HepG2 (cell line): ENCODE results near the gene PFKFB4. TPM values are rescaled to one million over a fixed set of nuclear protein-coding genes. Genes with fewer than 3 reads are reported as not detected.

Experiments used
- ATAC-seq: fragments of 200-7000 bp; cut with Tn5 transposase; 3 replicates; pipeline ENCODE4 v1.9.1; 2020; ENCODE audit warnings: mild to moderate bottlenecking, moderate library complexity
- BruUV-seq: library from RNA; stranded (reverse); fragments of 400-500 nt; replicated peaks from 2 replicates; lab custom pipeline; 2021; lab: Mats Ljungman, UMichigan
- CTCF ChIA-PET: fragments of 300-600 bp; formaldehyde crosslinking; extraction: SDS; loops from one replicate; lab custom pipeline; 2021; ENCODE audit warnings: low total read pairs, inconsistent platforms, low intra/inter-chr PET ratio; lab: Yijun Ruan, JAX
- POLR2A ChIA-PET: fragments of 350-600 bp; sonication (Branson Sonifier 250); formaldehyde crosslinking; loops from one replicate; lab custom pipeline; 2020; ENCODE audit warnings: antibody characterized with exemption, inconsistent platforms; lab: Yijun Ruan, JAX
- DNase-seq: peaks from one replicate; pipeline ENCODE4 v3.0.0-alpha.2; 2015; ENCODE audit warnings: low spot score
- FAIRE-seq: peaks from 3 replicates; lab custom pipeline; 2011; peaks lifted over from hg19 to GRCh38; lab: Jason Lieb, UNC
- H2AFZ ChIP-seq: one replicate; pipeline ENCODE4 v1.6.1; 2011; ENCODE audit warnings: low read length, inconsistent platforms
- H3K27ac ChIP-seq: fragments of 300-600 bp; 3 replicates; pipeline ENCODE4 v1.8.0; 2011; ENCODE audit warnings: mixed run types, mild to moderate bottlenecking, mixed read lengths, low read length, inconsistent platforms; ENCODE audit not compliant: insufficient read depth; ENCODE audit errors: extremely low read length
- H3K27me3 ChIP-seq, 2 experiments: fragments of 200-600 bp in 1 of 2; 2 replicates in 1 of 2; 3 replicates in 1 of 2; pipeline versions ENCODE4 v1.6.0 to v1.8.0; 2011; ENCODE audit warnings: low read length in 2 of 2, mild to moderate bottlenecking in 2 of 2, moderate library complexity in 2 of 2, inconsistent platforms in 1 of 2; ENCODE audit not compliant: insufficient read depth in 2 of 2, control insufficient read depth in 1 of 2
- H3K36me3 ChIP-seq, 2 experiments: fragments of 200-600 bp in 1 of 2; replicated peaks in 1 of 2; 2 replicates in 1 of 2; 3 replicates in 1 of 2; pipeline versions ENCODE4 v1.5.1 to v1.8.0; 2011; ENCODE audit warnings: low read length in 2 of 2, inconsistent platforms in 1 of 2; ENCODE audit not compliant: insufficient read depth in 2 of 2, control insufficient read depth in 1 of 2
- H3K4me1 ChIP-seq: 2 replicates; pipeline ENCODE4 v1.5.1; 2012; ENCODE audit warnings: low read length, inconsistent platforms; ENCODE audit not compliant: insufficient read depth
- H3K4me2 ChIP-seq: 2 replicates; pipeline ENCODE4 v1.6.0; 2011; ENCODE audit warnings: low read depth, low read length, inconsistent platforms
- H3K4me3 ChIP-seq, 3 experiments: fragments of 200-600 bp in 1 of 3; sonication (generic), shearing (Covaris generic) in 1 of 3; replicated peaks in 1 of 3; 2 replicates each; pipeline ENCODE4 v1.5.1; 2011 to 2016; ENCODE audit warnings: low read length in 3 of 3, inconsistent platforms in 2 of 3, low read depth in 2 of 3, mild to moderate bottlenecking in 2 of 3, control low read depth in 1 of 3, mixed read lengths in 1 of 3; ENCODE audit not compliant: insufficient read depth in 1 of 3
- H3K79me2 ChIP-seq: one replicate; pipeline ENCODE4 v1.6.1; 2011; ENCODE audit warnings: low read length, inconsistent platforms; ENCODE audit not compliant: insufficient read depth
- H3K9ac ChIP-seq: 2 replicates; pipeline ENCODE4 v1.6.0; 2011; ENCODE audit warnings: mild to moderate bottlenecking, low read depth, low read length, inconsistent platforms; ENCODE audit not compliant: insufficient read depth
- H3K9me3 ChIP-seq: 2 replicates; pipeline ENCODE4 v1.5.1; 2012; ENCODE audit warnings: mild to moderate bottlenecking, low read length
- H4K20me1 ChIP-seq: 2 replicates; pipeline ENCODE4 v1.6.0; 2011; ENCODE audit warnings: inconsistent platforms, mild to moderate bottlenecking, low read length, moderate library complexity; ENCODE audit not compliant: insufficient read depth
- FOSL2 ChIP-seq: sonication (generic); formaldehyde crosslinking; IDR thresholded peaks from 2 replicates; pipeline ENCODE4 v1.4.0; 2020; ENCODE audit warnings: missing genetic modification reagents
- MAFK ChIP-seq, 2 experiments: IDR thresholded peaks in 1 of 2; conservative IDR thresholded peaks in 1 of 2; 2 replicates each; pipeline ENCODE4 v1.6.1; 2011; ENCODE audit warnings: improper control_type of control experiment in 2 of 2, low read length in 2 of 2
- SAFB2 ChIP-seq: sonication (generic); formaldehyde crosslinking; IDR thresholded peaks from 2 replicates; pipeline ENCODE4 v1.5.1; 2020; ENCODE audit warnings: missing genetic modification reagents, low read depth, mild to moderate bottlenecking, borderline replicate concordance
- ZNF788 ChIP-seq: sonication (generic); formaldehyde crosslinking; IDR thresholded peaks from 2 replicates; pipeline ENCODE4 v1.5.0; 2020; ENCODE audit warnings: mild to moderate bottlenecking, missing genetic modification reagents, borderline replicate concordance
- WGBS: methylation state at CpG from one replicate; pipeline ENCODE4 v1.1.6; 2017; ENCODE audit warnings: low lambda C conversion rate; 5-methylcytosine and 5-hydroxymethylcytosine counted together
- in situ Hi-C: cut with HindIII; loops from 2 replicates; pipeline ENCODE4 v1.10.0; 2017; ENCODE audit warnings: low pct_unique_long_range_greater_than_20kb; ENCODE audit not compliant: extremely low pct_ligation_motif_present
- intact Hi-C: fragments of 100-400 bp; cut with micrococcal nuclease; formaldehyde crosslinking; loops from one replicate; pipeline ENCODE4 v1.10.0; 2022; ENCODE audit not compliant: unreplicated experiment
- polyA plus RNA-seq, 8 experiments: library from polyadenylated mRNA; depleted of rRNA in 3 of 8; stranded (reverse) in 7 of 8; unstranded in 1 of 8; fragments of >200 nt; fragmentation: Illumina TruSeq in 4 of 8; extraction: Trizol in 4 of 8; gene quantifications; 2 replicates each; pipeline versions ENCODE4 v1.2.1 to v1.2.3, GENCODE V29; 2011 to 2016; ENCODE audit warnings: low read depth in 4 of 8, missing spikeins in 1 of 8, mixed read lengths in 1 of 8; ENCODE audit not compliant: insufficient read depth in 1 of 8
- total RNA-seq, 5 experiments: library from RNA; depleted of rRNA; stranded (reverse); fragments of >200 nt; fragmentation: Illumina TruSeq; extraction: Trizol; gene quantifications; 2 replicates each; pipeline ENCODE4 v1.2.3, GENCODE V29; 2016; ENCODE audit warnings: low read depth in 1 of 5
- TF ChIP-seq, protein P1 (sequence below): sonication (generic); formaldehyde crosslinking; IDR thresholded peaks from 2 replicates; pipeline ENCODE4 v1.5.1; 2020; ENCODE audit warnings: mild to moderate bottlenecking, missing genetic modification reagents, moderate library complexity
- TF ChIP-seq, protein P2 (sequence below): fragments of 450-650 bp; IDR thresholded peaks from 2 replicates; pipeline ENCODE4 v1.6.1; 2016

The PFKFB4 gene
- total and polyA plus RNA-seq, 2 of the 13 experiments (the other 11 are each of a cell fraction or from before 2014, with no cell fraction given): 7.1 to 103 TPM

DNA sequence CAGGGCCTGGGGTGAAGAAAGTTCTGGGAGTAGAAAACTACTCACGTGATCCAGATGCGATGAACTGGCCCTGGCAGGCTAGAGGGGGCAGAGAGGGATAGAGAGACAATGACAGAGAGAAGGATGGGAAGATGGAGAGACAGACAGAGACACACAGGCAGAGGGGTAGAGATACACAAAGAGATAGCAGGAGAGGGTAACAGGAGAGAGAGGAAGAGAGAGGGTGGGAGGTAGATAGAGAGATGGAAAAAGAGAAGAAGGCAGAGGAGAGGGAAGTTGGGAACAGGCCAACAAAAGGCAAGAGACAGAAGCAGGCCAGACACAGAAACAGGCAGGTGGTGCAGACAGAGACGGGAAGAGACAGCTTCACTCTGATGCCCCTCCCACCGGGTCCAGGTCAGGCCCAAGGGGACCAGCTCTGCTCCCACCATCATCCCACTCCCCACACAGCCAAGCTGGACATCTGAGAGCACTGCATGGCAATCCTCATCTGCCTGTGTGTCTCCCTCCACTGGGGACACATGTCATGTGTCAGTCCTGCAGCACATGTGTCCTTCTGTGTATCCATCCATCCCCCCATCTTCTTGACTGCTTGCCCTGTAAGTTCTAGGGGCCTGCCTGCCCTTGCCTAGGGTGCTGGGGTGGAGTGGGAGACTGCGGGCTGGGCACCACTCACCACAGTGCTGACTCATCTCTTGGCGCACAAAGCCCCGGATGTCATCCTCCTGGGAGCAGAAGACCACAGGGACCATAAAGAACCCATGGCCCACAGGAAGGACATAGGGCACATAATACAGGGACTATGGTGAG, 9.2 kb upstream of the PFKFB4 start:
- Histone ChIP-seq H3K4me3 (no peak overlapping the region), H3K4me2 (no peak overlapping the region), H3K27me3 (no peaks in the 10 kb centered on the region), H3K79me2 (no peaks in the 10 kb centered on the region), H3K9ac (no peak overlapping the region), H3K27ac (no peak overlapping the region), H2AFZ (no peak overlapping the region), H3K4me1 (peaks cover 91% of the 10 kb centered on the region), H4K20me1 (no peaks in the 10 kb centered on the region), H3K36me3 (no peaks in the 10 kb centered on the region), H3K9me3 (no peaks in the 10 kb centered on the region)
- TF ChIP-seq, protein P1, sequence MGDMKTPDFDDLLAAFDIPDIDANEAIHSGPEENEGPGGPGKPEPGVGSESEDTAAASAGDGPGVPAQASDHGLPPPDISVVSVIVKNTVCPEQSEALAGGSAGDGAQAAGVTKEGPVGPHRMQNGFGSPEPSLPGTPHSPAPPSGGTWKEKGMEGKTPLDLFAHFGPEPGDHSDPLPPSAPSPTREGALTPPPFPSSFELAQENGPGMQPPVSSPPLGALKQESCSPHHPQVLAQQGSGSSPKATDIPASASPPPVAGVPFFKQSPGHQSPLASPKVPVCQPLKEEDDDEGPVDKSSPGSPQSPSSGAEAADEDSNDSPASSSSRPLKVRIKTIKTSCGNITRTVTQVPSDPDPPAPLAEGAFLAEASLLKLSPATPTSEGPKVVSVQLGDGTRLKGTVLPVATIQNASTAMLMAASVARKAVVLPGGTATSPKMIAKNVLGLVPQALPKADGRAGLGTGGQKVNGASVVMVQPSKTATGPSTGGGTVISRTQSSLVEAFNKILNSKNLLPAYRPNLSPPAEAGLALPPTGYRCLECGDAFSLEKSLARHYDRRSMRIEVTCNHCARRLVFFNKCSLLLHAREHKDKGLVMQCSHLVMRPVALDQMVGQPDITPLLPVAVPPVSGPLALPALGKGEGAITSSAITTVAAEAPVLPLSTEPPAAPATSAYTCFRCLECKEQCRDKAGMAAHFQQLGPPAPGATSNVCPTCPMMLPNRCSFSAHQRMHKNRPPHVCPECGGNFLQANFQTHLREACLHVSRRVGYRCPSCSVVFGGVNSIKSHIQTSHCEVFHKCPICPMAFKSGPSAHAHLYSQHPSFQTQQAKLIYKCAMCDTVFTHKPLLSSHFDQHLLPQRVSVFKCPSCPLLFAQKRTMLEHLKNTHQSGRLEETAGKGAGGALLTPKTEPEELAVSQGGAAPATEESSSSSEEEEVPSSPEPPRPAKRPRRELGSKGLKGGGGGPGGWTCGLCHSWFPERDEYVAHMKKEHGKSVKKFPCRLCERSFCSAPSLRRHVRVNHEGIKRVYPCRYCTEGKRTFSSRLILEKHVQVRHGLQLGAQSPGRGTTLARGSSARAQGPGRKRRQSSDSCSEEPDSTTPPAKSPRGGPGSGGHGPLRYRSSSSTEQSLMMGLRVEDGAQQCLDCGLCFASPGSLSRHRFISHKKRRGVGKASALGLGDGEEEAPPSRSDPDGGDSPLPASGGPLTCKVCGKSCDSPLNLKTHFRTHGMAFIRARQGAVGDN: peak; percentile 49
- TF ChIP-seq SAFB2 (CRISPR knock-in tag) (no peak), FOSL2 (CRISPR knock-in tag) (peak; percentile 51; the same call in 1 of the 2 replicates), ZNF788 (CRISPR knock-in tag) (no peak), MAFK (conservative IDR thresholded peaks at IDR 0.05 in 1 of 2, IDR thresholded peaks at IDR 0.05 in 1 of 2; ENCODE audit: low read length in 2 of 2) (0 out of 4 replicates have a peak, but pooled peaks have one; percentile 18 to 22)
- TF ChIP-seq, protein P2, sequence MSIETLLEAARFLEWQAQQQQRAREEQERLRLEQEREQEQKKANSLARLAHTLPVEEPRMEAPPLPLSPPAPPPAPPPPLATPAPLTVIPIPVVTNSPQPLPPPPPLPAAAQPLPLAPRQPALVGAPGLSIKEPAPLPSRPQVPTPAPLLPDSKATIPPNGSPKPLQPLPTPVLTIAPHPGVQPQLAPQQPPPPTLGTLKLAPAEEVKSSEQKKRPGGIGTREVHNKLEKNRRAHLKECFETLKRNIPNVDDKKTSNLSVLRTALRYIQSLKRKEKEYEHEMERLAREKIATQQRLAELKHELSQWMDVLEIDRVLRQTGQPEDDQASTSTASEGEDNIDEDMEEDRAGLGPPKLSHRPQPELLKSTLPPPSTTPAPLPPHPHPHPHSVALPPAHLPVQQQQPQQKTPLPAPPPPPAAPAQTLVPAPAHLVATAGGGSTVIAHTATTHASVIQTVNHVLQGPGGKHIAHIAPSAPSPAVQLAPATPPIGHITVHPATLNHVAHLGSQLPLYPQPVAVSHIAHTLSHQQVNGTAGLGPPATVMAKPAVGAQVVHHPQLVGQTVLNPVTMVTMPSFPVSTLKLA: peak; percentile 79
- no peak for FAIRE-seq
- no peak for DNase-seq
- POLR2A ChIA-PET: interaction anchor here (1.7 kb wide), 1 partner anchor 92 kb away, joined by 3 read pairs; no protein-coding TSS in a partner anchor
- BruUV-seq: no TSS peak
- 65% methylated on average over 4 of the region's 7 CpGs for WGBS
- ATAC-seq: no peak
- CTCF ChIA-PET: no interaction called here
- in situ Hi-C loops (no loop called here), intact Hi-C loops (no loop called here)
